Measurements from ENCODE around the gene FKBP14.
"Not testable (repeated sequence)": the region's sequence is repeated elsewhere in the genome, so short reads cannot be mapped to it uniquely, and the experiment has no call there.

Gene FKBP14

DNA sequence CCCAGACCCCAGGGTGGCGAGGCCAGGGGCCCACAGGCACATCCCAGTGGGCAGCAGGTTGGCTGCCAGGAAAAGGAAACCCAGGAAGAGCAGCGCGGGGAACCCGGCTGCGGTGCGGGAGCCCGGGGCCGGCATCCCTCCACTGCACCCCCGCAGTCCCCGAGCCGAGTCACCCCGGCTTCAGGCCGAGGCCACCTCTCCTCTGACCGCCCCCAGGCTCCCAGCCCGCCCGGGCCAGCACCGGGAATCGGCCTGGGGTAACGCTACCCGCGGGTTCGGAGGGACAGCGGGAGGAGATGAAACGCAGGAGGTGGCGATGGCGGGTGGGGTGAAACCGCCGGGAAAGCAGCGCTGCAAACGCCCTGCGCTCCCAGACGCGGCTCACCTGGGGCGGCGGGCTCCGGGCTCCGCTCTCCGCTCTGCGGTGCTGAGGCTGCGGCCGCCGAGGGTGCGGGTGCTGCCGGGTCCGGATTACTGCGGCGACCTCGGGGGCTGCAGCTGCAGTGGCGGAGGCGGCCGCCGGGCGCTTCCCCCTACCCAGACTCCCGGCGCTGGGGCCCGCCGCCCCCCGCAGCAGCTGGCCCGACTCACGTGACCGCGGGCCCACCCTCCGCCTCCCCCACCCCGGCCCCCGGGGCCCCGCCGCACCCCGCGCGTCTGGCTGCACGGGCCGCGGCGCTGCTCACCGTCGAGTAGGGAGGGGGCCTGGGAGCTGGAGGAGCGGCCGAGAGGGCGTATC, 37.1 kb downstream of the FKBP14 start, which contains the start of gene SCRN1:
Gene SCRN1 (minus strand): TSS at position 545 of the 739 bp plus-strand sequence. CDS start 20,734 bp downstream, outside the sequence.
- peak; percentile 55 to 91 (median 82) for DNase-seq

DNA sequence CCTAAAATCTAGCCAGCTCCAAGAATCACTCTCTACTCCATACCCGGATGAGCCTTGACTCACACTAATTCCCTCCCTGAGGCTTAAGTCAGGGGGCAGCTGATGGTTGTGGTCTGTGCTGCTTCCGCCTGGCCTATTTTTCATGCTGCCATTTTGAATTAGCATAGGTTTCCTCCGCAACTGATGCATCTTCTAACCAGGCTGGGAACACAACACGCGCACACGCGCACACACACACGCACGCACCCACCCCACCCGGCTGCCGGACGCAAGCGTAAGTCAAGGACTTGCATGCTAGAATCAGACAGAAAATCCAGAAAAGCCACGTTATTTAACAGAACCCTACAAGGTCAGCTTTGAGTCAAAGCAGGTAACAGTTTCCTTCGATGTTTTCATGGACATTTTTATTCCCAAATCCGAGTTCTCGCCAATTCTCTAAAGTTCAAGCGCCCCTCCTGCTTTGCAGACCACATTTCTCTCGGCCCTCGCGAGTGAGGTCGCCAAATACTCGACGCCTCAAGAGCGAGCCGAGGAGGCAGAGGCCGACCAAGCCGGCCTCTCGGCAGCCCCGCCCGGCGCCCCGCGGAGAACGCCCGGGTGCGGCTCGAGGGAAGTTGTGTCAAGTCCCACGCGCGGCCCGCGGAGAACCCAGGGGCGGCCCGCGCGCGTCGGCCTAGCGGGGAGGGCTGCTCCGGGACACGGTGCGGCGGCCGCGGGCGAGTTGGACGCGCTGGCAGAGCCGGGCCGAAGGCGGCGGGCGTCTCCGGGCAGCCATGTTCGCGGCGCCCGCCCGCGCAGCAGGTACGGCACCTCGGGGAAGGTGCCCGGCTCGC, 37.9 kb downstream of the FKBP14 start:
- peak; percentile 48 to 92 (median 87) for DNase-seq

DNA sequence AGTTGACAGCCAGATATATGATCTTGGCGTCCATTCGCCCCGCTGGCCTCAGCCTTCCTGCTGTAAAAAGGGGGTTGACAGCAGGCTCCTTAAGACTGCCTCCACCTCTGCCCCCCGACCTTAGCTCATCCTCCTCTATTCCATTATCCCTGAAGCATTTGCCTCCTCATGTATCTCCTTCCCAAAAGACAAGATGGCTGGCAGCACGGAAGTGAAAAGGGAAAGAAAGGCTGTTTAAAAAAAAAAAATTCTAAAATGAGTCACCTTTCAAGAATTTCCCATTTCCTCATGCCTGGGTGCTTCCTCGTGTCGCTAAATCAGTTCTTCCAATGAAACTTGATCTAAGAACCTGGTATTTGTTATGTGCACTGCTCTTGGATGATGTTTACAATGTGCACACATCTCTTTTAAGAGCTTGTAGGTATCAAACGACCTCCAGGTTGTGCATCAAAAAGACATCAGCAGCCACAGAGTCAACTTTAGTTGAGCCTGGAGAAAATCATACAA, 38.6 kb downstream of the FKBP14 start:
- peak; percentile 13 to 61 (median 18) for DNase-seq

DNA sequence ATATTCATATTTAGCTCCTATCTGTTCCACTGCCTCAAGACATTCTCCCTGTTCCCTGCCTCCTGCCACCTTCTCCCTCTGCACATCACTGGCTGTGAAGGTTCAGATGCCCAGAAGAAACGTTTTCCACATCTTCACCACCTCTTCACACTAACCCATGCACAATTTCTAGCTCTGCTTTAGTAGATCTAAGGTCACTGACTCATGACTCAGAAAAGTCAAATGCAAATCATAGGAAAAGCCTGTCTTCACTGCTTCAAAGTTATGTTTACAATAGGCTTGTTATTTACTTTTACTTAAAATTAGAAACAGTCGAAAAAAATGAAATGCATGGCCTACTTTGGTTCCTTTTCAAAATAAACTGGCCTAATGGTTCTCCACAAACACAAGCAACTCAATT, 39.4 kb downstream of the FKBP14 start:
- DNase-seq = no peak

DNA sequence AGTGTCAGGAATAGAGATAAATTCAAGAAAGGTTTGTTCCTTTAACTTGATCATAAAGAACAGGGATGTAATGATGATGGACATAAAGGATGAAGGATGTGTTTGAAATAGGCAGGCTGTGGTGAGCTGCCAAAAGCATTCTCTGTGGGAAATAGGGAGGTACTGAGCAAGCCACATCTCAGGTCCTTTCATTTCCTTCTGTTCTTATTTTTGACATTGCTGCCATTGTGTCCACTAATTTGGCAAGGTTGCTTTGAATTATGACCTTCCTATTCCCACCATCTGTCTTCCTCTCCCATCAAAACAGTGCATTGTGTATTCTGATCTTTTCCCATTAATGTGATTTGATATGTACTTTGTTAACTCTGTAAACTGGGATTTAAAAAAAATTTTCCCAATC, 46.4 kb downstream of the FKBP14 start:
- peak in 1 of 3 experiments; percentile 22 for DNase-seq

DNA sequence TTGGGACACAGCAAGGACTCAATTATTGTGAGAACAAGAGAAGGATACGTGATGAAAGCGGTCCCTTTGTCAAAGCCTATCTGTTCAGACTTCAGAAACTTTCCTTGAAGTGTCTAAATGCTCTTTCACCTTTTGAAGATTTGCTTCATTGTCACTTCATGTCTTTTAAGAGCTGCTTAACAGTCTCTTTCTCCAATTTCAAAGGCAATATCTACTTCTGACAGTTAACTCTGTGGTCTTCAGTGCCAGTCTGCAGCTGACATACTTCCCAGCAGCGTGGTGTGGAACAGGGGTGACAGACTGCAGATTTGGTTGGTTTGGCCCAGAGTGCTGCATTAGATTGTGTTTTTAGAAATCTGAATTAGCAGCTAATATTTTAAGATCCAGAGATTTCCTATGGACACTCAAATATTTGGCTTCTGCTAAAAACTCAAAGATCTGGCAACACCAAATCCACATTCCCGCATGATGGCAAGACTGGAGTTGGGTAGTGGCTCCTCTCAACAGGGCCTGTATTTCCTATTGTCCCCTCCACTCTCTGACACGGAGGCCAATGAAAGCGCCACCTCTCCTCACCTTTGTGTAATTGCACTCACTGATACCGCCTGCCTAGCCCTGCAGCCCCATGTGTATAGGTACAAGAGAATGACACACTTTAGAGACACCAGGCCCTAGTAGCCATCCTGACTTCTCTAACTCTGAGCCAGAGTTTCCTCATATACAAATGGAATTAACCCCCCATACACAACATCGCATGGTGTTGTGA, 48.4 kb downstream of the FKBP14 start:
- DNase-seq = no peak

DNA sequence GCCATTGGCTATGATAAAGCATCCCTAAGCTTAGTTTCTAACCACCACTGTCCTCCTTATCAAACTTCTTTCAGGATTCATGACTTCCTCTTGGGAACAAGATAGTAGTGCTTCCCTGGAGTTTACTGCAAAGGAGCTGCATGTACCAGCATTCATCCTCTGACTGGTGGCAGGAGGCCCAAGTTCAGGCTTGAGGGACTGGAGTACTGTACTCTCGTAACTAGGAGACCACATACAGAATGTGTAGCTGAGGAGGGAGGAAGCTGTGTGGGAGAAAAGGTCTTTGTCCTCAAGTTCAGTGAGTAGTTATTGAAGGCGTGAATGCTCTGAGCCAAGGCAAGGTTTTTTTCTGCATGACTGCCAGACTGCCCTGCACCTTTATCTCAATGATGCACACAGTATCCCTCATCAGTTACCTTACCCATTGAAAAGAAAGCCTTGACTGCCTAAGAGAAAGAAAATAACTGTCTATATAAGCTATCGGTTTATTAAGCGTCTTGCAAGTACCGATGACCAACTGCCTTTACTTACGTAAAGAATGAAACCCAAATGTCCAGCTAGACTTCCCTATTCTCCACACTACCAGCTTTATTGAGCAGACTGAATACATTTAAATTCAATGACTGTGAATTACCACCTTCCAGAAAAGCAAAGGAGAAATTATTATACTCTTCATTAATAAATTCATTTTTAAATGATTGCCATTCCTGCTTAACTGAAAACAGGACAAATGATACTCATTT, 49.7 kb downstream of the FKBP14 start:
- DNase-seq = no peak

DNA sequence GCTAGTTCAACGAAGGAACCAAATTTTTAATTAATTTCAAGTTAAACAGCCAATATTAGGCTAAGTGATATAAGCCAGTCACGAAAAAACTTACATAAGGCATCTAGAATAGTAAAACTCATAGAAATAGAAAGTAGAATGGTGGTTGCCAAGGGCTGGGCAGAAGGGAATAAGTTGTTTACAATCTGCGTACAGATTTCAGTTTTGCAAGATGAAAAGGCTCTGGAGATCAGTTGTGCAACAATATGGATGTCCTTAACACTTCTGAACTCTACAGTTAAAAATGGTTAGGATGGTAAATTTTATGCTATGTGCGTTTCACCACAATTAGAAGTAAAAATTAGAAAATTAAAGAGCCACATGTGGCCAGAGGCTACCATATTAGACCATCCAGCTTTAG, 50.2 kb downstream of the FKBP14 start:
- DNase-seq = no peak

DNA sequence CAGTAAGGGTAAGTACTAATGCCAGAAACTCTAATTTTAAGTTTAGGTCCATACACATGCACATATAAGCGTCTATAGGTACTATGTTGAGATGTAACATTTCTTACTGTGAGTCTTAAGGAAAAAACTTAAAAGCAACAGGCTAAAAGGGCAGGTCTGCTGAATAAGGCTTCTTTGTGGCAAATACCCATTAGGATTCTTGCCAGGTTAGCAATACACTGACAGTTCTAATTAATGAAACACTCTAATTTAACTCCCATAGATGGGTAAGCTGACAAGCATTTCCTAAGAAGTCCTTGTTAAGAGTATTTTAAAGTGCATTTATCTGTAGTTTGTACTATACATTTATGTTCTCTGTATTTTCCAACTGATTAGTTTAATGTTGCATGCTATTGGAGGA, 50.9 kb downstream of the FKBP14 start:
- no peak for DNase-seq

DNA sequence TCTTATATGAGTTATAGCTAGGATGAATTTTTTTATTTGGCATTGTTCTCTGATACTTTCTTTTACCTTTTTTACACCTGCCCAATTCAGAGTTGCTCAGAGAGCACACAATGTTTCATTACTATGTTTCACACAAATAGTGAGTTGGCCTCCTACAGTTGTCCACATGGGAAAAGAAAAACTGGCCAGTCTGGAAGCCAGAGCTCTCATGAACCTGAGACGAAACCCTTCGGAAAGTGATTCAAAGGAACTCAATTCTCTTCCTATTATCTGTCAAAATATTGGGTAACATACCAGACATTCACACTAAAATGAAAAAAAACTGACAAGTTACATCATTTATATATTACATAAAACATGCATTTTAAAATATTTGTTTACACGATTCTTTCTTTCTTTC, 52.2 kb downstream of the FKBP14 start:
- no peak for DNase-seq

DNA sequence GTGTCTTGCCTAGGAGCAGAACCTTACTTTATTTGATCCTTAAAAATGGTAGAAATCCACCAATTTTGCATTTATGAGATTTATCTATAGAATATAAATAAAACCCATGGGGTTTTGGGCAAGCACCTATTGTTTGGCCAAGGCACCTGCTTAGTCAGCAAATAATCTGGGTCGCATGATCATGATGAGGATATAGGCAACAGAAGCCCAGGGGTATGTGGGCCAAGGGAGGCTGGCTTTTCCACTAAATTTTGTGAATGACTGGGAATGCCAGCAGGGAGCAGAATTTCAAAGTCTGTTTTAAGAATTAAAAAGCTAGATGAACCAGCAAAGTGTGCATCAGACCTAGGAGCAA, 54.2 kb downstream of the FKBP14 start:
- no peak for DNase-seq

DNA sequence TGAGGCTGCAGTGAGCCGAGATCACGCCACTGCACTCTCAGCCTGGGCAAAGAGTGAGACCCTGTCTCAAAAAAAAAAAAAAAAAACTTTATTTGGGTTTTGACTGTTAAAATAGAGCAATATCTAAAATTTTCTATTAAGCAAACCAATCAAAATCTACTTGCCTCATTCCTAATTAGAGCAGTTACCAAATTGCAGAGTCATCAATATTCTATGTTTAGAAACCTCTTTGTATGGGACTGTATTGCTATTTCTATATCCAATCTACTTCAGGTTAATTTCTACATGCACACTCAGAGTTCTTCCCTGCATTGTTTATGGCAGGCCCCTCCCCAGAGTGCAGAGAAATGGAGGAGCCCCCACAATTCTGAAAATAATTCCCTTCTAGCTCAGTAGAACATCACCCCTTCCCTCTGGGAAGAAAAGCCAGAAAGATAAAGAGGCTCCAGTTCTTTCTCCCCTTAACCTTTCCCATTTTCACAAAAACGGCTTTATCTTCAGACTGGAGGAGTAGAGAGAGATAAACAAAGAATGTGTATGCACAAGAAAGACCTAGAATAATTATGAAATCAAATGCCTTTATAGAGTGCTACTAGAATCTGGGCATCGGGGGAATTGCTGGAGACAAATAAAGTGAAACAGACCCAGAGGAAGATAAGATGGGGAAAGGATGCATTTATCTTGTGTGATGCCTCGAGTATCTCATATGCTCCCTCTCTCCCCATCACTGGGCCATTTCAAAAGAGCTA, 54.8 kb downstream of the FKBP14 start:
- DNase-seq = no peak

DNA sequence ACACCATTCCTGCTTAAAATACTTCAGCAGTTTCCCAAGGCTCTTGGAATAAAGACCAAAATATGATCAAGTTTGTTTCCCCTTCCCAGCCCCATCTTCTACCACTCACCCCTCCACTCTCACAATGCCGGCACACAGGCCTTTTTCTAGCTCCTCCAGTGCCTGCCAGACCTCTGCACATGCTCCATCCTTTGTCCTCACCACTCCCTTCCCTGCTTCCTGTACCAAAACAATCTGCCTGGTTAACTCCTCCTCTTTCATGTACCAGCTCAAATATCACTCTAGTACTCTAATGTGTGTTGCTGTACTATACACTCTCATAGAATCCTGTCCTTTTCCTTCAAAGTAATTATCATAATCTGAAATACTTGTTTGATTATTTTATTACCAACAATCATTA, 56.3 kb downstream of the FKBP14 start:
- DNase-seq = no peak

DNA sequence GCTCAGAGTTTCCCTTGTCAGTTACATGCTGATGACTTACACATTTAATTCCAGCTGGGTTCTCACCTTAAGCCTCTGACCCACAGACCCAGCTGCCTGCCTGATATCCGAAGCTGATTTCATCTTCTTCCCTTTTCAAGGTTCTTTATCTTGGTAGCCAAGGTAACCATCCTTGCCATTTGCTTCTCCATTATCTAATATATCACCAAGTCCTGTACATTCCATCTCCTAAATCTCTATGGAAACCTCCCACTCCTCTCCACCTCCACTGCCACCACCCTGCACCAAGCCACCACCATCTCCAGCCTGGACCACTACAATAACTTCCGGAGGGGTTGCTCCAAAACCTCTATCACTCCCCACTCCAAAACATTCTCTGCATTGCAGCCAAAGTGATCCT, 56.8 kb downstream of the FKBP14 start:
- DNase-seq = no peak

DNA sequence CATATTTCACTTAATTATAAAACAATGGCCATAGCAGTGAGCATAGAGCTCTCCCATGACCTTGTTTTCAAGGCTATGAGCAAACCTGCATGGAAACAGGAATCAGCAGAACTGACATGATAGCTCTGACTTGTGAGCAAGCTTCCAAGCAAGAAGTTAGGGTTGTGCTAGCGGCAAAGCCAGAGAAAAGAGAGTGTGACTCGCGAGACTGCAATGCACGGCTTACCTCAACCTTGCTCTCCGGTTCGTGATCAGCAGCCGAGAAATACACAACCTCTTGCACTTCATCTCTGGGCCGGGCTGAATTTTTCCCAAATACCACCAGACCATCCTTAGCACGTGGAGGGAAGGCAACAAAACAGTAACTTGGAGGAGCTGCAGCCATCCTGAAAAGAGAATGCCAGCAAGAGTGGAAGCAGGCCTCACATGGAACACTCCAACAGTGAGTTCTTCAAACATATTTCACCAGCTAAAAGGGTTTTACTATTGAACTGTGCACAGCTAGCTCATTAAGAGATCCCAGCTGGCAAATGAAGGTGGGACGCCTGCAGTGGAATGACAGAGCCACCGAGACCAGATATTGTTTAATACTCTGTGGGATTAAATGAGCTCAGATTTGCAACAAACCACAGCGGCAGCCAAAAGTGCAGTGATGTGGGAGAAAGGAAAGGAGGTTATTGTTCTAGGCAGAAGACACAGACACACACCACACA, 57.7 kb downstream of the FKBP14 start:
- no peak for DNase-seq

DNA sequence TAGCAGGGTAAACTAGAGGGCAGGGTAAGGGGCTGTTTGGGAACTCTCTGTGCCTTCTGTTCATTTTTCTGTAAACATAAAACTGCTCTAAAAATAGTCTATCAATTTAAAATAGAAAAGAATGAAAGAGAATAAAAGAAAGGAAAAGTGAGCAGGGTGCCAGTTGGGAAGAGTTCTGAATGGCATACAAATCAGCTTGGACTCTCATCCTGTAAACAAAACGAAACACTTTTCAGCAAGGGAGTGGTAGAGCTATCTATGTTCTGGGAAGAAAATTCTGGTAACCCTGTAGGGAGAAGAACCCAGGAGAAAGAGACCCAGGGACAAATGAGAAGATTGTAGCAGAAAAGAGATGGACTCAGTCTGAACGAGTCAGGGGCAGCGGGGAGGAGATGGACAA, 61.5 kb downstream of the FKBP14 start:
- no peak for DNase-seq

DNA sequence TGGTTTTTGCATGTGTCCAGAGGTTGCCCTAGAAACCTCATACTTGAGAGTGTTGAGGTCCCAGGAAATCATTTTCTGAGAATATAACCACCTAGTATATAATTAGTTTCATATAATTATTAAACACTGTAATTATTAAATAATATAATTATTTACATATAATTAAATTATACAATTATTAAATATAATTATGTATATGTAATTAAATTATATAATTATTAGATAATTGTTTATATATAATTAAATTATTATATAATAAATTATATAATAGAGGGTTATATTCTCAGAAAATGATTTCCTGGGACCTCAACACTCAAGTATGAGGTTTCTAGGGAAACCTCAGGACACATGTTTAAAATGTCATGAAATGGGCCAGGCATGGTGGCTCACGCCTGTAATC, 64.5 kb downstream of the FKBP14 start:
- DNase-seq = no peak

DNA sequence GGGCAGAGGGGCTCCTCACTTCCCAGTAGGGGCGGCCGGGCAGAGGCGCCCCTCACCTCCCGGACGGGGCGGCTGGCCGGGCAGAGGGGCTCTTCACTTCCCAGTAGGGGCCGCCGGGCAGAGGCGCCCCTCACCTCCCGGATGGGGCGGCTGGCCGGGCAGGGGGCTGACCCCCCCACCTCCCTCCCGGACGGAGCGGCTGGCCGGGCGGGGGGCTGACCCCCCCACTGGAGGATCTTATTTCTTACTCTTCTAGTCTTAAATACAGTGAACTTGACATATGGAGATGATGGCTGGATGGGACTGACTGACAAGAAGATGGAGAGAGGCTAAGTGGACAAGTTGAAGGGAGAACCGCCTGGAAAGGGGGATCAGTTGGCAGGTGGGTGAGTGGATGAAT, 64.9 kb downstream of the FKBP14 start:
- DNase-seq = not testable (repeated sequence)
